HepG2 (cell line): ENCODE results near the gene SAMD9. TPM values are rescaled to one million over a fixed set of nuclear protein-coding genes. Genes with fewer than 3 reads are reported as not detected.

Source experiments
- ATAC-seq: fragments of 200-7000 bp; cut with Tn5 transposase; 3 replicates; pipeline ENCODE4 v1.9.1; 2020; ENCODE audit warnings: mild to moderate bottlenecking, moderate library complexity
- BruUV-seq: library from RNA; stranded (reverse); fragments of 400-500 nt; replicated peaks from 2 replicates; lab custom pipeline; 2021; lab: Mats Ljungman, UMichigan
- CTCF ChIA-PET: fragments of 300-600 bp; formaldehyde crosslinking; extraction: SDS; loops from one replicate; lab custom pipeline; 2021; ENCODE audit warnings: low total read pairs, inconsistent platforms, low intra/inter-chr PET ratio; lab: Yijun Ruan, JAX
- POLR2A ChIA-PET: fragments of 350-600 bp; sonication (Branson Sonifier 250); formaldehyde crosslinking; loops from one replicate; lab custom pipeline; 2020; ENCODE audit warnings: antibody characterized with exemption, inconsistent platforms; lab: Yijun Ruan, JAX
- DNase-seq: peaks from one replicate; pipeline ENCODE4 v3.0.0-alpha.2; 2015; ENCODE audit warnings: low spot score
- FAIRE-seq: peaks from 3 replicates; lab custom pipeline; 2011; peaks lifted over from hg19 to GRCh38; lab: Jason Lieb, UNC
- H2AFZ ChIP-seq: one replicate; pipeline ENCODE4 v1.6.1; 2011; ENCODE audit warnings: low read length, inconsistent platforms
- H3K27ac ChIP-seq: fragments of 300-600 bp; 3 replicates; pipeline ENCODE4 v1.8.0; 2011; ENCODE audit warnings: mixed run types, mild to moderate bottlenecking, mixed read lengths, low read length, inconsistent platforms; ENCODE audit not compliant: insufficient read depth; ENCODE audit errors: extremely low read length
- H3K27me3 ChIP-seq, 2 experiments: fragments of 200-600 bp in 1 of 2; 2 replicates in 1 of 2; 3 replicates in 1 of 2; pipeline versions ENCODE4 v1.6.0 to v1.8.0; 2011; ENCODE audit warnings: low read length in 2 of 2, mild to moderate bottlenecking in 2 of 2, moderate library complexity in 2 of 2, inconsistent platforms in 1 of 2; ENCODE audit not compliant: insufficient read depth in 2 of 2, control insufficient read depth in 1 of 2
- H3K36me3 ChIP-seq, 2 experiments: fragments of 200-600 bp in 1 of 2; replicated peaks in 1 of 2; 2 replicates in 1 of 2; 3 replicates in 1 of 2; pipeline versions ENCODE4 v1.5.1 to v1.8.0; 2011; ENCODE audit warnings: low read length in 2 of 2, inconsistent platforms in 1 of 2; ENCODE audit not compliant: insufficient read depth in 2 of 2, control insufficient read depth in 1 of 2
- H3K4me1 ChIP-seq: 2 replicates; pipeline ENCODE4 v1.5.1; 2012; ENCODE audit warnings: low read length, inconsistent platforms; ENCODE audit not compliant: insufficient read depth
- H3K4me2 ChIP-seq: 2 replicates; pipeline ENCODE4 v1.6.0; 2011; ENCODE audit warnings: low read depth, low read length, inconsistent platforms
- H3K4me3 ChIP-seq, 3 experiments: fragments of 200-600 bp in 1 of 3; sonication (generic), shearing (Covaris generic) in 1 of 3; replicated peaks in 1 of 3; 2 replicates each; pipeline ENCODE4 v1.5.1; 2011 to 2016; ENCODE audit warnings: low read length in 3 of 3, inconsistent platforms in 2 of 3, low read depth in 2 of 3, mild to moderate bottlenecking in 2 of 3, control low read depth in 1 of 3, mixed read lengths in 1 of 3; ENCODE audit not compliant: insufficient read depth in 1 of 3
- H3K79me2 ChIP-seq: one replicate; pipeline ENCODE4 v1.6.1; 2011; ENCODE audit warnings: low read length, inconsistent platforms; ENCODE audit not compliant: insufficient read depth
- H3K9ac ChIP-seq: 2 replicates; pipeline ENCODE4 v1.6.0; 2011; ENCODE audit warnings: mild to moderate bottlenecking, low read depth, low read length, inconsistent platforms; ENCODE audit not compliant: insufficient read depth
- H3K9me3 ChIP-seq: 2 replicates; pipeline ENCODE4 v1.5.1; 2012; ENCODE audit warnings: mild to moderate bottlenecking, low read length
- H4K20me1 ChIP-seq: 2 replicates; pipeline ENCODE4 v1.6.0; 2011; ENCODE audit warnings: inconsistent platforms, mild to moderate bottlenecking, low read length, moderate library complexity; ENCODE audit not compliant: insufficient read depth
- JDP2 ChIP-seq: sonication (generic); formaldehyde crosslinking; IDR thresholded peaks from 2 replicates; pipeline ENCODE4 v1.8.1; 2022; ENCODE audit warnings: missing genetic modification reagents, borderline replicate concordance
- MEF2D ChIP-seq: sonication (generic); formaldehyde crosslinking; IDR thresholded peaks from 2 replicates; pipeline ENCODE4 v1.5.1; 2020; ENCODE audit warnings: mild to moderate bottlenecking, missing genetic modification reagents
- NFYB ChIP-seq: sonication (generic); formaldehyde crosslinking; IDR thresholded peaks from 2 replicates; pipeline ENCODE4 v1.4.0; 2020; ENCODE audit warnings: missing genetic modification reagents
- ONECUT2 ChIP-seq: sonication (generic); formaldehyde crosslinking; IDR thresholded peaks from 2 replicates; pipeline ENCODE4 v1.4.0; 2020; ENCODE audit warnings: missing genetic modification reagents
- PRMT3 ChIP-seq: sonication (generic); formaldehyde crosslinking; IDR thresholded peaks from 2 replicates; pipeline ENCODE4 v1.8.1; 2022; ENCODE audit warnings: low read depth, mild to moderate bottlenecking, moderate library complexity, missing genetic modification reagents, borderline replicate concordance
- SALL1 ChIP-seq: sonication (generic); formaldehyde crosslinking; IDR thresholded peaks from 2 replicates; pipeline ENCODE4 v1.8.0; 2022; ENCODE audit warnings: mild to moderate bottlenecking, missing genetic modification reagents
- TAF1 ChIP-seq: sonication (generic); formaldehyde crosslinking; IDR thresholded peaks from 2 replicates; pipeline ENCODE4 v1.4.0; 2020; ENCODE audit warnings: missing genetic modification reagents
- ZFP37 ChIP-seq: sonication (generic); formaldehyde crosslinking; IDR thresholded peaks from 2 replicates; pipeline ENCODE4 v1.4.0; 2020; ENCODE audit warnings: missing genetic modification reagents, borderline replicate concordance
- ZNF24 ChIP-seq: fragments of 450-650 bp; IDR thresholded peaks from 2 replicates; pipeline ENCODE4 v1.6.1; 2017; ENCODE audit warnings: antibody characterized with exemption, mild to moderate bottlenecking
- ZNF562 ChIP-seq: sonication (generic); formaldehyde crosslinking; IDR thresholded peaks from 2 replicates; pipeline ENCODE4 v1.8.0; 2022; ENCODE audit warnings: missing genetic modification reagents, borderline replicate concordance
- ZNF572 ChIP-seq: sonication (generic); formaldehyde crosslinking; IDR thresholded peaks from 2 replicates; pipeline ENCODE4 v1.5.1; 2020; ENCODE audit warnings: mild to moderate bottlenecking, missing genetic modification reagents
- WGBS: methylation state at CpG from one replicate; pipeline ENCODE4 v1.1.6; 2017; ENCODE audit warnings: low lambda C conversion rate; 5-methylcytosine and 5-hydroxymethylcytosine counted together
- in situ Hi-C: cut with HindIII; loops from 2 replicates; pipeline ENCODE4 v1.10.0; 2017; ENCODE audit warnings: low pct_unique_long_range_greater_than_20kb; ENCODE audit not compliant: extremely low pct_ligation_motif_present
- intact Hi-C: fragments of 100-400 bp; cut with micrococcal nuclease; formaldehyde crosslinking; loops from one replicate; pipeline ENCODE4 v1.10.0; 2022; ENCODE audit not compliant: unreplicated experiment
- polyA plus RNA-seq, 8 experiments: library from polyadenylated mRNA; depleted of rRNA in 3 of 8; stranded (reverse) in 7 of 8; unstranded in 1 of 8; fragments of >200 nt; fragmentation: Illumina TruSeq in 4 of 8; extraction: Trizol in 4 of 8; gene quantifications; 2 replicates each; pipeline versions ENCODE4 v1.2.1 to v1.2.3, GENCODE V29; 2011 to 2016; ENCODE audit warnings: low read depth in 4 of 8, missing spikeins in 1 of 8, mixed read lengths in 1 of 8; ENCODE audit not compliant: insufficient read depth in 1 of 8
- total RNA-seq, 5 experiments: library from RNA; depleted of rRNA; stranded (reverse); fragments of >200 nt; fragmentation: Illumina TruSeq; extraction: Trizol; gene quantifications; 2 replicates each; pipeline ENCODE4 v1.2.3, GENCODE V29; 2016; ENCODE audit warnings: low read depth in 1 of 5
- TF ChIP-seq, protein P1 (sequence below): sonication (generic); formaldehyde crosslinking; IDR thresholded peaks from 2 replicates; pipeline ENCODE4 v1.9.0; 2021; ENCODE audit warnings: missing genetic modification reagents, mild to moderate bottlenecking, borderline replicate concordance
- TF ChIP-seq, protein P2 (sequence below): sonication (generic); formaldehyde crosslinking; IDR thresholded peaks from 2 replicates; pipeline ENCODE4 v1.4.0; 2020; ENCODE audit warnings: mild to moderate bottlenecking, missing genetic modification reagents
- TF ChIP-seq, protein P3 (sequence below): sonication (generic); formaldehyde crosslinking; conservative IDR thresholded peaks from 2 replicates; pipeline ENCODE4 v1.5.0; 2020; ENCODE audit warnings: missing genetic modification reagents
- TF ChIP-seq, protein P4 (sequence below): sonication (generic); formaldehyde crosslinking; IDR thresholded peaks from 2 replicates; pipeline ENCODE4 v1.4.0; 2020; ENCODE audit warnings: missing genetic modification reagents
- TF ChIP-seq, protein P5 (sequence below): sonication (generic); formaldehyde crosslinking; IDR thresholded peaks from 2 replicates; pipeline ENCODE4 v1.4.0; 2020; ENCODE audit warnings: mild to moderate bottlenecking, missing genetic modification reagents

SAMD9 gene
- total and polyA plus RNA-seq, 2 of the 13 experiments (the other 11 are each of a cell fraction or from before 2014, with no cell fraction given) = 0.08 to 1.5 TPM

DNA sequence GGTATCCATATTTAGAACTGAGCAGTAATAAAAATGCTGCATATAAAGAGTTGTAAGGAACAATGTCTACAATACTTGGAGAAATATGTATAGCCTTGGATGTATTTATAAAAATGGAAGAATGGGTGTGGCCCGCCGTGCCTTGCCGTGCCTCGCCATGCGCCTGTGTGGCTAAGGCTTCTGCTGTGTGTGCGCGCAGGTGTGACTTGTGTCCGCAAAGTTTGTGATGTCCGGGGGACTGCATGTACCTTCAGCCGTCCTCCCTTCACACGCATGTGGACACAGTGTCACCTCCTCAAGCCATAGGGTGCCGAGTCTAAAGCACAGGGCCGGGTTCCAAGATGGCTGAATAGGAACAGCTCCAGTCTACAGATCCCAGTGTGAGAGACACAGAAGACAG, 9.8 kb downstream of the SAMD9 start:
- 79% methylated on average over 11 of the region's 13 CpGs for WGBS
- in situ Hi-C loops = no loop called here
- CTCF ChIA-PET = no interaction called here

More for the DNA sequence above, 9.8 kb downstream of the SAMD9 start:
- Histone ChIP-seq H3K9ac (no peak overlapping the region), H3K4me2 (no peak overlapping the region), H3K79me2 (no peaks in the 10 kb centered on the region), H2AFZ (no peak overlapping the region), H4K20me1 (no peaks in the 10 kb centered on the region), H3K27me3 (no peaks in the 10 kb centered on the region), H3K4me3 (no peak overlapping the region), H3K9me3 (no peaks in the 10 kb centered on the region), H3K27ac (no peak overlapping the region), H3K4me1 (no peaks in the 10 kb centered on the region), H3K36me3 (no peaks in the 10 kb centered on the region)
- DNase-seq = no peak
- intact Hi-C loops = no loop called here
- no TSS peak for BruUV-seq
- no peak for FAIRE-seq
- TF ChIP-seq ZNF24 (no peak), JDP2 (no peak), ONECUT2 (CRISPR knock-in tag) (no peak), MEF2D (CRISPR knock-in tag) (no peak), ZNF562 (no peak), ZNF572 (CRISPR knock-in tag) (no peak), TAF1 (CRISPR knock-in tag) (no peak), ZFP37 (no peak), PRMT3 (CRISPR knock-in tag) (no peak), NFYB (CRISPR knock-in tag) (no peak), SALL1 (CRISPR knock-in tag) (no peak)
- TF ChIP-seq, protein P1, sequence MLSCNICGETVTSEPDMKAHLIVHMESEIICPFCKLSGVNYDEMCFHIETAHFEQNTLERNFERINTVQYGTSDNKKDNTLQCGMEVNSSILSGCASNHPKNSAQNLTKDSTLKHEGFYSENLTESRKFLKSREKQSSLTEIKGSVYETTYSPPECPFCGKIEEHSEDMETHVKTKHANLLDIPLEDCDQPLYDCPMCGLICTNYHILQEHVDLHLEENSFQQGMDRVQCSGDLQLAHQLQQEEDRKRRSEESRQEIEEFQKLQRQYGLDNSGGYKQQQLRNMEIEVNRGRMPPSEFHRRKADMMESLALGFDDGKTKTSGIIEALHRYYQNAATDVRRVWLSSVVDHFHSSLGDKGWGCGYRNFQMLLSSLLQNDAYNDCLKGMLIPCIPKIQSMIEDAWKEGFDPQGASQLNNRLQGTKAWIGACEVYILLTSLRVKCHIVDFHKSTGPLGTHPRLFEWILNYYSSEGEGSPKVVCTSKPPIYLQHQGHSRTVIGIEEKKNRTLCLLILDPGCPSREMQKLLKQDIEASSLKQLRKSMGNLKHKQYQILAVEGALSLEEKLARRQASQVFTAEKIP (CRISPR knock-in tag) = no peak
- TF ChIP-seq, protein P2, sequence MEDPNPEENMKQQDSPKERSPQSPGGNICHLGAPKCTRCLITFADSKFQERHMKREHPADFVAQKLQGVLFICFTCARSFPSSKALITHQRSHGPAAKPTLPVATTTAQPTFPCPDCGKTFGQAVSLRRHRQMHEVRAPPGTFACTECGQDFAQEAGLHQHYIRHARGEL (CRISPR knock-in tag) = no peak
- TF ChIP-seq, protein P3, sequence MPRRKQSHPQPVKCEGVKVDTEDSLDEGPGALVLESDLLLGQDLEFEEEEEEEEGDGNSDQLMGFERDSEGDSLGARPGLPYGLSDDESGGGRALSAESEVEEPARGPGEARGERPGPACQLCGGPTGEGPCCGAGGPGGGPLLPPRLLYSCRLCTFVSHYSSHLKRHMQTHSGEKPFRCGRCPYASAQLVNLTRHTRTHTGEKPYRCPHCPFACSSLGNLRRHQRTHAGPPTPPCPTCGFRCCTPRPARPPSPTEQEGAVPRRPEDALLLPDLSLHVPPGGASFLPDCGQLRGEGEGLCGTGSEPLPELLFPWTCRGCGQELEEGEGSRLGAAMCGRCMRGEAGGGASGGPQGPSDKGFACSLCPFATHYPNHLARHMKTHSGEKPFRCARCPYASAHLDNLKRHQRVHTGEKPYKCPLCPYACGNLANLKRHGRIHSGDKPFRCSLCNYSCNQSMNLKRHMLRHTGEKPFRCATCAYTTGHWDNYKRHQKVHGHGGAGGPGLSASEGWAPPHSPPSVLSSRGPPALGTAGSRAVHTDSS (CRISPR knock-in tag) = no peak
- TF ChIP-seq, protein P4, sequence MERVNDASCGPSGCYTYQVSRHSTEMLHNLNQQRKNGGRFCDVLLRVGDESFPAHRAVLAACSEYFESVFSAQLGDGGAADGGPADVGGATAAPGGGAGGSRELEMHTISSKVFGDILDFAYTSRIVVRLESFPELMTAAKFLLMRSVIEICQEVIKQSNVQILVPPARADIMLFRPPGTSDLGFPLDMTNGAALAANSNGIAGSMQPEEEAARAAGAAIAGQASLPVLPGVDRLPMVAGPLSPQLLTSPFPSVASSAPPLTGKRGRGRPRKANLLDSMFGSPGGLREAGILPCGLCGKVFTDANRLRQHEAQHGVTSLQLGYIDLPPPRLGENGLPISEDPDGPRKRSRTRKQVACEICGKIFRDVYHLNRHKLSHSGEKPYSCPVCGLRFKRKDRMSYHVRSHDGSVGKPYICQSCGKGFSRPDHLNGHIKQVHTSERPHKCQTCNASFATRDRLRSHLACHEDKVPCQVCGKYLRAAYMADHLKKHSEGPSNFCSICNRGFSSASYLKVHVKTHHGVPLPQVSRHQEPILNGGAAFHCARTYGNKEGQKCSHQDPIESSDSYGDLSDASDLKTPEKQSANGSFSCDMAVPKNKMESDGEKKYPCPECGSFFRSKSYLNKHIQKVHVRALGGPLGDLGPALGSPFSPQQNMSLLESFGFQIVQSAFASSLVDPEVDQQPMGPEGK (CRISPR knock-in tag) = no peak
- TF ChIP-seq, protein P5, sequence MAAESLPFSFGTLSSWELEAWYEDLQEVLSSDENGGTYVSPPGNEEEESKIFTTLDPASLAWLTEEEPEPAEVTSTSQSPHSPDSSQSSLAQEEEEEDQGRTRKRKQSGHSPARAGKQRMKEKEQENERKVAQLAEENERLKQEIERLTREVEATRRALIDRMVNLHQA (CRISPR knock-in tag) = no peak
- no peak for ATAC-seq
- POLR2A ChIA-PET = no interaction called here
